T-helper 2 cell treated with Interferon-gamma antibody and Interleukin-4, amounts not matched to agents 5 μg/mL and 100 μg/mL, for 36 hours (primary cell): ENCODE results near the gene HECTD4.

Source experiments
- DNase-seq: peaks from one replicate; pipeline ENCODE4 v3.0.0; 2021; ENCODE audit warnings: low spot score
- H3K27ac Mint-ChIP-seq: one replicate; pipeline ENCODE4 v1.8.0; 2021; ENCODE audit warnings: mild to moderate bottlenecking, mixed read lengths
- H3K27me3 Mint-ChIP-seq: one replicate; pipeline ENCODE4 v1.8.0; 2021; ENCODE audit warnings: low read depth, mixed read lengths
- H3K36me3 Mint-ChIP-seq: one replicate; pipeline ENCODE4 v1.8.0; 2021; ENCODE audit warnings: low read depth, mixed read lengths
- H3K4me1 Mint-ChIP-seq: one replicate; pipeline ENCODE4 v1.8.0; 2021; ENCODE audit warnings: low read depth, mixed read lengths
- H3K4me3 Mint-ChIP-seq: one replicate; pipeline ENCODE4 v1.8.0; 2022; ENCODE audit warnings: mild to moderate bottlenecking, moderate library complexity, mixed read lengths
- H3K9me3 Mint-ChIP-seq: one replicate; pipeline ENCODE4 v1.8.0; 2021; ENCODE audit warnings: mixed read lengths

HECTD4 gene

GRCh38 chr12:112153181-112153892 lies 228.9 kb downstream of the HECTD4 start:
- no peak overlapping the region for H3K27ac Mint-ChIP-seq
- peaks cover 5% of the 10 kb centered on the region for H3K4me1 Mint-ChIP-seq
- H3K4me3 Mint-ChIP-seq: no peak overlapping the region
- peaks cover 78% of the 10 kb centered on the region for H3K36me3 Mint-ChIP-seq
- no peaks in the 10 kb centered on the region for H3K27me3 Mint-ChIP-seq
- H3K9me3 Mint-ChIP-seq: peaks cover 17% of the 10 kb centered on the region
- DNase-seq: no peak

GRCh38 chr12:112151766-112152541 lies 230.3 kb downstream of the HECTD4 start:
- Mint-ChIP-seq H3K4me3 (no peak overlapping the region), H3K9me3 (peaks cover 7% of the 10 kb centered on the region), H3K4me1 (no peaks in the 10 kb centered on the region), H3K27ac (no peak overlapping the region), H3K27me3 (no peaks in the 10 kb centered on the region), H3K36me3 (peaks cover 69% of the 10 kb centered on the region)
- DNase-seq: no peak

- no peak for DNase-seq
- Mint-ChIP-seq H3K27ac (no peak overlapping the region), H3K4me1 (peaks cover 3% of the 10 kb centered on the region), H3K4me3 (no peak overlapping the region), H3K27me3 (no peaks in the 10 kb centered on the region), H3K36me3 (peaks cover 66% of the 10 kb centered on the region), H3K9me3 (no peaks in the 10 kb centered on the region)
Measured at GRCh38 chr12:112149596-112149995, 232.6 kb downstream of the HECTD4 start.

DNA sequence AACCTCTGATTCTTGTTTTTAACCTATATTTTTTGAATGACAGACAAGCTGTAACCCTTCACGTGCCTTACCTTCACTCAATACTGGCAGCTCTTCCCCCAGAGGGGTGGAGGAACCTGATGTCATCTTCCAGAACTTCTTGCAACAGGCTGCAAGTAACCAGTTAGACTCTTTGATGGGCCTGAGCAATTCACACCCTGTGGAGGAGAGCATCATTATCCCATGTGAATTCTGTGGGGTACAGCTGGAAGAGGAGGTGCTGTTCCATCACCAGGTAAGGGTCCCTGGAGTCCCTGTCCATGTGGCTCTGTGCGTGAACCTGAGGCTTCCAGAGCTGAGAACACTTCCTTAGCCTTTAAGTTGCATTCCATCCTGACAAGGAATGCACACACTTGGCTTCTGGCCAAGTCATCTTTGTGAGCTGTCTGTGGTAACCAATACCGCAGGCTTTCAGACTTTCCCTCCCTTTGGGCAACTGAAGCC lies 234.2 kb downstream of the HECTD4 start:
- H3K4me1 Mint-ChIP-seq: peaks cover 3% of the 10 kb centered on the region
- H3K9me3 Mint-ChIP-seq: no peaks in the 10 kb centered on the region
- no peak overlapping the region for H3K27ac Mint-ChIP-seq
- no peak for DNase-seq
- H3K27me3 Mint-ChIP-seq: no peaks in the 10 kb centered on the region
- H3K4me3 Mint-ChIP-seq: no peak overlapping the region
- peaks cover 63% of the 10 kb centered on the region for H3K36me3 Mint-ChIP-seq

- Mint-ChIP-seq H3K36me3 (peaks cover 60% of the 10 kb centered on the region), H3K4me1 (peaks cover 3% of the 10 kb centered on the region), H3K27ac (no peak overlapping the region), H3K4me3 (no peak overlapping the region), H3K27me3 (no peaks in the 10 kb centered on the region), H3K9me3 (no peaks in the 10 kb centered on the region)
- no peak for DNase-seq
Measured at GRCh38 chr12:112146123-112146522, 236.1 kb downstream of the HECTD4 start.

GRCh38 chr12:112140728-112141127 lies 241.5 kb downstream of the HECTD4 start:
- no peak overlapping the region for H3K4me3 Mint-ChIP-seq
- H3K36me3 Mint-ChIP-seq: peaks cover 47% of the 10 kb centered on the region
- H3K9me3 Mint-ChIP-seq: no peaks in the 10 kb centered on the region
- no peak for DNase-seq
- H3K4me1 Mint-ChIP-seq: peaks cover 4% of the 10 kb centered on the region
- no peaks in the 10 kb centered on the region for H3K27me3 Mint-ChIP-seq
- H3K27ac Mint-ChIP-seq: peak overlapping the region; percentile 19

GRCh38 chr12:112134731-112135130 lies 247.5 kb downstream of the HECTD4 start:
- H3K27me3 Mint-ChIP-seq: no peaks in the 10 kb centered on the region
- H3K4me3 Mint-ChIP-seq: no peak overlapping the region
- peaks cover 28% of the 10 kb centered on the region for H3K36me3 Mint-ChIP-seq
- H3K9me3 Mint-ChIP-seq: no peaks in the 10 kb centered on the region
- H3K27ac Mint-ChIP-seq: no peak overlapping the region
- no peak for DNase-seq
- peaks cover 25% of the 10 kb centered on the region for H3K4me1 Mint-ChIP-seq

GRCh38 chr12:112133418-112133817 lies 248.8 kb downstream of the HECTD4 start:
- Mint-ChIP-seq H3K27ac (no peak overlapping the region), H3K4me3 (no peak overlapping the region), H3K4me1 (peaks cover 35% of the 10 kb centered on the region), H3K27me3 (no peaks in the 10 kb centered on the region), H3K36me3 (peaks cover 25% of the 10 kb centered on the region), H3K9me3 (no peaks in the 10 kb centered on the region)
- DNase-seq: no peak

GRCh38 chr12:112131686-112132085 lies 250.5 kb downstream of the HECTD4 start:
- DNase-seq: no peak
- Mint-ChIP-seq H3K4me1 (peaks cover 48% of the 10 kb centered on the region), H3K4me3 (peak overlapping the region; percentile 75), H3K36me3 (peaks cover 28% of the 10 kb centered on the region), H3K9me3 (no peaks in the 10 kb centered on the region), H3K27ac (no peak overlapping the region), H3K27me3 (no peaks in the 10 kb centered on the region)

GRCh38 chr12:112130441-112130998 lies 251.7 kb downstream of the HECTD4 start:
- peaks cover 54% of the 10 kb centered on the region for H3K4me1 Mint-ChIP-seq
- H3K9me3 Mint-ChIP-seq: no peaks in the 10 kb centered on the region
- no peaks in the 10 kb centered on the region for H3K27me3 Mint-ChIP-seq
- H3K36me3 Mint-ChIP-seq: peaks cover 33% of the 10 kb centered on the region
- H3K27ac Mint-ChIP-seq: peak overlapping the region; percentile 87
- peak overlapping the region; percentile 75 for H3K4me3 Mint-ChIP-seq
- no peak for DNase-seq

DNA sequence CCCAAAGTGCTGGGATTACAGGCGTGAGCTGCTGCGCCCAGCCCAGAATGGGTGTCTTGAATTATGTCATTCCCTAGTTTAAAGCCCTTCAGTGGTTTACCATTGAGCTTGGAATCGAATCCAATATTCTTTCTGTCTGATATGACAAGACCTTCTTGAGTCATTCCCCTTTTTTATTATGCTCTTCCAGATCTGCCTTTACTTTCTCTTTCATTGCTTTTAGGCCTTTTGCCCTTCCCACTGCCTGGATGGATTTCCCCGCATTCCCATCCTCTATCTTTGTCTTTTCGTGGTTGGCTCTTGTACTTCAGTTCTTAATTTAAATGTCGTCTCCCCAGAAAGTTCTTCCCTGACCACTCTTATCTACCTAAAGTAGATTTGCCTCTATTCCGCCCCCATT lies 255.3 kb downstream of the HECTD4 start:
- Mint-ChIP-seq H3K4me3 (peak overlapping the region; percentile 85), H3K9me3 (no peaks in the 10 kb centered on the region), H3K4me1 (peaks cover 49% of the 10 kb centered on the region), H3K27me3 (peaks cover 2% of the 10 kb centered on the region), H3K27ac (peak overlapping the region; percentile 83), H3K36me3 (peaks cover 16% of the 10 kb centered on the region)
- DNase-seq: no peak

DNA sequence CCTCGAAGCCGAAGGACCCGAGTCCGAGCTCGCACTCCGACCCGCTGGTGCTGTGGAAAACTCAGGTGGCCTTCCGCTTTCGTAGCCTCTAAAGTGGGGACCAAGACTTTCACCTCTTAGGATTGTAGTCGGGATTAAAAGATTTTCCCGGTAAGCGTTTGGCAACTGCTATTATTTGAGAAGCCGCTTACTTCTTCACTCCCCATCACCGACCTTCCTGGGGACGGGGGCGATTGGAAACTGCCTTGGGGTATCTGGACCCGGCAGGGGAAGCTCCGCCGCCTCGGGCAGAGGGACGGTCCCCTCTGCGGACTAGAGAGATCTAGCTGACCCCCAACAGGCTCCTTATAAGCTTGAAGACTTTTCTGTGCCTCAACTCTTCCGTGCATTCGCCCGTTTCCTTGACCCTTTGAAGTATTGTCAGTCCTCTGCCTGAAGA lies 256.2 kb downstream of the HECTD4 start:
- Mint-ChIP-seq H3K27ac (peak overlapping the region; percentile 83), H3K9me3 (no peaks in the 10 kb centered on the region), H3K4me1 (peaks cover 43% of the 10 kb centered on the region), H3K36me3 (peaks cover 11% of the 10 kb centered on the region), H3K4me3 (peak overlapping the region; percentile 85), H3K27me3 (peaks cover 4% of the 10 kb centered on the region)
- no peak for DNase-seq

GRCh38 chr12:112125250-112125999 lies 256.8 kb downstream of the HECTD4 start, which contains the start of gene TRAFD1:
TRAFD1 (plus strand) TSS chr12:112125560; CDS start chr12:112130523, 4,963 bp downstream.
- peak; percentile 99 for DNase-seq
- peak within 1 kb of the TSS; percentile 88 for H3K27ac Mint-ChIP-seq
- H3K27me3 Mint-ChIP-seq: peaks cover 6% of the 10 kb centered on the region
- peaks cover 10% of the 10 kb centered on the region for H3K36me3 Mint-ChIP-seq
- H3K4me1 Mint-ChIP-seq: peaks cover 40% of the 10 kb centered on the region
- H3K9me3 Mint-ChIP-seq: no peaks in the 10 kb centered on the region
- H3K4me3 Mint-ChIP-seq: peak within 1 kb of the TSS; percentile 85
